Astrocyte of the spinal cord (primary cell): ENCODE measurements around the gene DAZAP1.

Experiments
- DNase-seq: peaks from one replicate; pipeline ENCODE4 v3.0.0; 2011; ENCODE audit warnings: low read depth, low spot score
- H3K4me3 ChIP-seq: 2 replicates; pipeline ENCODE4 v1.5.1; 2011; ENCODE audit warnings: low read depth, mild to moderate bottlenecking, low read length, moderate library complexity
- CTCF ChIP-seq: IDR thresholded peaks from 2 replicates; pipeline ENCODE4 v1.5.1; 2012; ENCODE audit warnings: low read depth, mild to moderate bottlenecking, low read length, inconsistent platforms
- in situ Hi-C: cut with HindIII; loops from 2 replicates; pipeline ENCODE4 v1.10.0; 2017; ENCODE audit warnings: low sequenced_read_pairs

Gene DAZAP1

GRCh38 chr19:1455002-1455335, 47.6 kb downstream of the DAZAP1 start:
- in situ Hi-C loops, result no loop called here
- no peak for DNase-seq
- no peak overlapping the region for H3K4me3 ChIP-seq

GRCh38 chr19:1455336-1456120, 48.1 kb downstream of the DAZAP1 start:
- H3K4me3 ChIP-seq, result no peak overlapping the region
- in situ Hi-C loops, result no loop called here
- no peak for TF ChIP-seq CTCF
- DNase-seq, result no peak

More at GRCh38 chr19:1455002-1455335, 47.6 kb downstream of the DAZAP1 start:
- TF ChIP-seq CTCF, result no peak

- in situ Hi-C loops, result no loop called here
- no peak for DNase-seq
- TF ChIP-seq CTCF, result no peak
- no peak overlapping the region for H3K4me3 ChIP-seq
Measured at GRCh38 chr19:1456121-1456900, 48.9 kb downstream of the DAZAP1 start.

- no peak for TF ChIP-seq CTCF
- DNase-seq, result no peak
- in situ Hi-C loops, result no loop called here
- no peak overlapping the region for H3K4me3 ChIP-seq
Measured at GRCh38 chr19:1457031-1457739, 49.8 kb downstream of the DAZAP1 start.

- in situ Hi-C loops, result no loop called here
- H3K4me3 ChIP-seq, result no peak overlapping the region
- no peak for DNase-seq
- TF ChIP-seq CTCF, result no peak
Measured at GRCh38 chr19:1457892-1458291, 50.5 kb downstream of the DAZAP1 start.

- DNase-seq, result no peak
- no peak for TF ChIP-seq CTCF
- no peak overlapping the region for H3K4me3 ChIP-seq
- in situ Hi-C loops, result no loop called here
Measured at GRCh38 chr19:1459479-1459878, 52.1 kb downstream of the DAZAP1 start.
